NCI-H774 (cell line): ENCODE results near the gene MSH3.
"Not testable (repeated sequence)": the region's sequence is repeated elsewhere in the genome, so short reads cannot be mapped to it uniquely, and the experiment has no call there.

ENCODE experiments used
- DNase-seq: peaks from one replicate; lab custom pipeline; 2025; lab: John Stamatoyannopoulos, UW

MSH3 gene

GRCh38 chr5:80797428-80798024, 143.1 kb downstream of the MSH3 start:
- DNase-seq: no peak

GRCh38 chr5:80798166-80798565, 143.7 kb downstream of the MSH3 start:
- DNase-seq: no peak

DNA sequence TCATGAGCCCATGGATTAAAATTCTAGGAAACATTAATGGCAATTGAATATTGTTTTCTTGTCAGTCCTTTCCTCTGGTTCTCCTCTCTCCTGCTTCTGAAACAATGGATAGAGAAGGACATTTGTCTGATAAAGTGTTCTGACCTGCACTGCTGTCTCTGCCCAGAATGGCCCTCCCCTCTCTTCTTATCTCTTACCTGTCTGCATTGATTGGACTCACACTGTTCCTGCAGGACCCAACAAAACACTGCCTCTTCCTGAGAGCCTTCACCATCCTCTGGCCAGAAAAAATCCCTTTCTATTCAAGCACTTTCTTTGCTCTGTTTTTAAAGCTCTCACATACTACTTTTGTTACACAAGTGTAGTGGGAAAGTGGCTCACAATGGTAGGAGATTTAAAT, 144.2 kb downstream of the MSH3 start:
- no peak for DNase-seq

GRCh38 chr5:80799041-80799440, 144.6 kb downstream of the MSH3 start:
- DNase-seq: no peak

DNA sequence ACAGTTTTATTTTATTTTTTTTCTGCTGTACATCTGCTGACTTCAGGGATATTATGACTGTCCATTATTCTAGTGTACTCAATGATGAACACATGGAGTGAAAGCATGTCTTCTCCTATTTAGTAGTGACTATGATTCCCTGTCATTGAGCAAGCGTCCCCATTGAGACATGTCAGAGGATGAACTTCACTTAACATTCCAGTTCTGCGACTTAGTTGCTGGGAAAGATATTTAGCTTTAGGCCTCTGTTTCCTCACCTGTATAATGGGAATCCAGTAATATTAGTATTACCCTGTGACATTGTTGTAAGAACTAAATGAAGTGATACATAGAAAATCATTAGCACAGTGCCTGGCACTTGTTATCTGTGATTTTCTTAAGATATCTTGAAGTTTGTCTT, 145.1 kb downstream of the MSH3 start:
- DNase-seq: no peak

GRCh38 chr5:80804332-80804731, 149.9 kb downstream of the MSH3 start:
- no peak for DNase-seq

DNA sequence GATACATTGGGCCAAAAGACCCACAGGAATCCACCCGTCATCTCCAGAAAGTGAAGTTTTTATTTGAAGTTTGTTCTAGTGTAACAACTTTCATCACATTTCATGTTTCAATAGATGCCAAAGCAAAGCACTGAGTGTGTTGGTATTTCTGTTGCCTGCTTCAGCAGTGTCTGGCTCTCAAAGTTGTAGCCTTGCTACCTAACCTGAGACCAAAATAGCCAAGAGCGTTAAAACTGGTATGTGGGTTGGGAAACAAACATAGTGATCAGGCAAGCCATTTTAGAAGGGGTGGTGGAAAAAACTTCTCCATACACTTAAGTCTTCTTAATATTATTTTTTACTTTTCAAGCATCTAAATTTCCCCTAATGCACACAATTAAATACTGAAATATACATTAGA, 150.6 kb downstream of the MSH3 start:
- no peak for DNase-seq

- DNase-seq: no peak
These were observed 152.5 kb downstream of the MSH3 start for GRCh38 chr5:80806929-80807328.

DNA sequence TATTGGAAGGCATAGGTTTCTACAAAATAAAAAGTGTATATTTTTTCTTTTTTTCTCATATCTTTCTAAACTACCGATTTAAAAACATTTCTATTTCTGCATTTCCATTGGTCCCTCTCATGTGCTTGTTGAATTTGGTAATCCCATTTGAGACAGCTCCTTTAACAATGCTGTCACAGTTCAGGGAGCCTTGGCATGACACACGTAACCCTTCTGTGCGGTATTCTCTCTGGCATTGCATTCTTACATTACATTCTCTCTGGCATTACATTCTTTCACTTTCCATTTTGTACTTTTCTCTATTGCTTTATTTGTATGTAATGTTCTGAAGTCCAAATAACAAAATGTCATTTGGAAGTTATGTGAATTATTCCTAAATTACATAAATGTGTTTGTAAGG, 155.0 kb downstream of the MSH3 start:
- no peak for DNase-seq

- DNase-seq: no peak
These were observed 156.0 kb downstream of the MSH3 start for GRCh38 chr5:80810425-80810824.

- DNase-seq: no peak
These were observed 162.1 kb downstream of the MSH3 start for GRCh38 chr5:80816590-80816989.

DNA sequence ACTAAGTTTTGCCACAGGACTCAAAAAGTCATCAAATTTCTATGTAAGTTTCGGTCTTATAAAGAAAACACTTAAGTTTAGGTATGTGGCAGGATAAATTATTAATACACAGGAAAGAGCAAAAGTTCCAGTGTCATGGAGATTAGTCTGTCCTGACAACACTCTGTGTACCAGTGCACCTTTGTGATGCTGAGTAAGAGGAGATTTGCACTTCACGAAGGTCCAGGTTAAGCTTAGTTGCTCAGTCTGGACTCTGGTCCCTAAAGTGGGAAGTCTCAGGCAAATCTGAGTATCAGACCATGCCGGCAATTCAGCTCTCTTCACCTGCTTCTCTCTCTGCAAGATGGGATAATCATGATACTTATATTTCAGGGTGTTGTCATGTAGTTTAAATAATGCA, 166.2 kb downstream of the MSH3 start:
- no peak for DNase-seq

DNA sequence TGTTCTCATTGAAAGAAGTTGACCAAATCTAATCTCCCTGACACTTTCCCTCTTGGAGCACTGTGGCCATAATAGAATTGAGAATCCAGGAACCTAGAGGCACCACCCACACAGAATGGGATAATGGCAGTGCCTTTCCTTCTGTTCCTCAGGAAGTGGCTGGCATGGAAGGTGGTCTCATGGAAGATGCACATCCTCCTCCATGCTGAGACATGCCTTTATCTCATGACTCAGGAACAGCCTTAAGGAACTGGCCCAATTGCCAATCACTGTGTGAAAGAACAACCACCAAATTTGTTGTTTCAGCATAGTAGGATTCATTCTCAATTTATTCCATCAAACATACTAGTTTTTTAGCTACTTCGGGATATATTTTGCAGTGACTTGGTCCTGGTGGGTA, 168.2 kb downstream of the MSH3 start:
- no peak for DNase-seq

GRCh38 chr5:80824159-80824558, 169.7 kb downstream of the MSH3 start:
- not testable (repeated sequence) for DNase-seq

DNA sequence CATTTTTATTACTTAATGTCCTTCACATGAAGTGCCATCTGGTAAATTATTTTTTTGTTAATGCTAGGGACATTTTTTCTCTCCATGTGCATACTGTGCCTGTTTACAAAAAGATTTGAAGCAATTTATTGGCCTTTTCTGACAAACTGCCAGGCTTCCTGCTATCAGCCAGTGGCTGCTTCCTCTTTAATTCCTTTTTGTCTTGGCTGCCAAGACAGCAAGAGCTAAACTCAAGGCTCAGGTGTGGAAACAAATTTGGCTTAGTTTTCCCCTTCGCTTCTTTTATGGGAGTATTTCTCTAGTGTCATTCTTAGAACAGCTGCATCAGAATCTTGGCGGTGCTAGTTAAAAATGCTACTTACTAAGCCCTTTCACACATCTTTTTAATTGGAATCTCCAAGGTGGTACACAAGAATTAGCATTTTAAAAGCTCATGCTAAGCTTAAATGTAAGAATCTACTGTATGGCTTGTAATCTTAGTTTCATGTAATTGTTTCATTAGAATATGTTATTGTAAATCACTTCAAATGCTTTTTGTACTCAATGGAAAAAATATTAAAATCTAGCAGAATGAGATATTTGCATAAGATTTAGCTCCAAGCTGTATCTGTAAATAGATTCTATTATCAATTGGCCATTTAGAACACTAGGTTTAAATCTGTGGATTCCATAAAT, 171.5 kb downstream of the MSH3 start:
- no peak for DNase-seq

GRCh38 chr5:80834710-80835109, 180.3 kb downstream of the MSH3 start:
- DNase-seq: no peak

- DNase-seq: no peak
These were observed 180.7 kb downstream of the MSH3 start for GRCh38 chr5:80835128-80835527.

DNA sequence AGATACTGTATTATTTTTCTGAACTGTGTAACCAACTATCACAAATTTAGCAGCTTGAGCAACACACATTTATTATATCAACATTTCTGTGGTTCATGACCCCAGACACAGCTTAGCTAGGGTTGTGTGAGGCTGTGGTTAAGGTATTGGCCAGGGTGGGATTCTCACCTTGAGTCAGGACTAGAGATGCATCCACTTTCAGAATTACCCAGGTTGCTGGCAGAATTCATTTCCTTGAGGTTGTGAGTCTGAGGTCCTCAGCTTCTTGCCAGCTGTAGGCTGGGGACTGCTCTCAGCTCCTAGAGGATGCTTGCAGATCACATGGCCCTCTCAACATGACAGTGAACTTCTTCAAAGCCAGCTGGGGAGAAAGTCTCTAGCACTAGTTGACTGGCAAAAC, 183.2 kb downstream of the MSH3 start:
- no peak for DNase-seq

- not testable (repeated sequence) for DNase-seq
These were observed 186.8 kb downstream of the MSH3 start for GRCh38 chr5:80841026-80841797.

DNA sequence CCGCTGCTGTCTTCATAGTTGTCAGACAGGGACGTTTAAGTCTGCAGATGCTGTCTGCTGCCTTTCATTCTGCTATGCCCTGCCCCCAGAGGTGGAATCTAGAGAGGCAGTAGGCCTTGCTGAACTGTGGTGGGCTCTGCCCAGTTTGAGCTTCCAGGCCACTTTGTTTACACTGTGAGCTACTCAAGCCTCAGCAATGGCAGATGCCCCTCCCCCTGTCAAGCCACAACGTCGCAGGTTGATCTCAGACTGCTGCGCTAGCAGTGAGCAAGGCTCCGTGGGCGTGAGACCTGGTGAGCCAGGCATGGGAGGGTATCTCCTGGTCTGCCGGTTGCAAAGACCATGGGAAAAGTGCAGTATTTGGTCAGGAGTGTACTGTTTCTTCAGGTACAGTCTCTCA, 192.0 kb downstream of the MSH3 start:
- DNase-seq: not testable (repeated sequence)

GRCh38 chr5:80850168-80850567, 195.7 kb downstream of the MSH3 start:
- DNase-seq: not testable (repeated sequence)

DNA sequence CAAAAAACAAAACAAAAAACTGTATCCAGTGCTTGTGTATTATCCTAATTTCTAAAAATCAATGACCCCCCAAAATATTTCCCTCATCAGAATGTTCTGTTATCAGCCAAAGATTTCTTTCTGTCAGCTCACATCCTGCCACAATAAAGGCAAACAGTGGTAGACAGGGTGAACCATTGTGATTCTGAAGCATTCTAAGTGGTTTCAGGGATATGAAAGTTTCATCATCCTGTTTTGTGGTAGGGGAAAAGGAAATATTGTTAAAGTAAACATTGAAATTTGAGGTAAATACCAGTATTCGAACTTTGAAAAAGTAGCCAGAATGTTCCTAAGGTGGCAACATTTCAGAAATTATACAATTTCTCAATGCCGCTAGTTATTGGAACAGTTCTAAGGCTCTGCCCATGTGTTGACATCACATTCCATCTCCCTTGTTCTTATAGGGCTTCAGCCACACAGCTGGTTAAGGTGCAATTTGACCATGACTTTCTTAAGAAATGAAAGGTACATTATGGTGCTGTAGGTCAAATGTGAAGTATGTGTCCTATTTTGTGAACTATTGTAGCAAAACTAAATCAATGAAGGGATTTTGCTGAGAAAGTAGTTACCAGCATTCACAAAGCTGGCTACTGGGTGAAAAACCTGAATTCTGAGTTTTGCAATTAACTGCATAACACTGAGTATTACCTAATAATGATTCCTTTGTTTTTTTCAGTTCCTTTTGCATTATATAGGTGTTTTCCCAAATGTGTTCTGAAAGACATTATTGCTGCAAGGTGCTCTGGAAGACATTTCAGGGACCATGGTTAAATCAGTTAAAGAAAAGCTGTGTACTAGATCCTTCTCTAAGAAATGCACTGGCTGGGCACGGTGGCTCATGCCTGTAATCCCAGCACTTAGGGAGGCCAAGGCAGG, 198.1 kb downstream of the MSH3 start:
- DNase-seq: no peak
